G401 (cell line): Measurements from ENCODE around the gene CAMK4. TPM values are rescaled to one million over a fixed set of nuclear protein-coding genes. Genes with fewer than 3 reads are reported as not detected.
A peak's percentile ranks its signal among the peaks of the same experiment; 100 is the strongest.
"Not testable (repeated sequence)": the region's sequence is repeated elsewhere in the genome, so short reads cannot be mapped to it uniquely, and the experiment has no call there.

ENCODE experiments used
- DNase-seq: peaks from one replicate; pipeline ENCODE4 v3.0.0-alpha.2; 2015; ENCODE audit warnings: low spot score
- in situ Hi-C: cut with HindIII; loops from 2 replicates; pipeline ENCODE4 v1.10.0; 2016; ENCODE audit warnings: low sequenced_read_pairs, mixed read lengths
- total RNA-seq: library from RNA; depleted of rRNA; stranded (reverse); fragments of >200 nt; shearing (Covaris generic); gene quantifications from 2 replicates; pipeline ENCODE4 v1.2.3, GENCODE V29; 2014

CAMK4 gene
- total RNA-seq, 1 experiment from 2014 or later: not detected

DNA sequence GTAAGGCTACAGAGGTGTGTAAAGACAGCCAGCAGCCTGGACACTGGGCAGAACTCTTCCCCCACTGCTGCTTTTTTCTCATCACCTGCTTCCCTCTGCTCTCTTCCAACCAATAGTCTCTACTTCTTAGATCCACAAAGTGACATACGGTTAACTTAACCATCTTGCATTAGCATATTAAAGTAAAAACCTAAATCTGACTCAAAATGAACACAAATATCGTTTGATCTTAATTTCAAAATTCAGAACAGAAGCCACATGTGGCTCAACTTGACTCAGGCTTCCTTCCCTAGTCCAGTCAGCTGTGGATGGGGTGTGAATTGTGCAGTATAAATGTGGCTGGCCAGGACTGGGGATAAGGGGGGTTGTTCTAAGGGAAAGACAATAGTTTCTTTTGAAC is 173.8 kb downstream of the CAMK4 start:
- DNase-seq: no peak
- in situ Hi-C loops: no loop called here

DNA sequence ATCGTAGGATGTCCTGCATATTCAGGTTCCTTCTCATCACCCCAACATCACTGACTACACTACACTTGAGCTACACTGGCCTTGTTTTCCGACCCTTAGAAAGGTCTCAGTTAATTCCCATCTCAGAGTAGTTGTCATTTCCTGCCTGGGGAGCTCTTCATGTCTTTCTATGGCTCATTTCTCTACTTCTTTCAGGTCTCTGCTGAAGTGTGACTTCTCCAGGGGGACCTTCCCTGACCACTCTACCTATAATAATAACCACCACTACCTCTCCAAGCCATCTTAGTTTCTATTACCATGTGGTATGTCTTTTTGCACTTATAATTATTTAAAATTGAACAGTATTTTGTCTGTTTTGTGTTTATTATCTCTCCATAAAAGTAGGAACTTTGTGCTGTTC is 174.9 kb downstream of the CAMK4 start:
- DNase-seq: no peak
- in situ Hi-C loops: no loop called here

DNA sequence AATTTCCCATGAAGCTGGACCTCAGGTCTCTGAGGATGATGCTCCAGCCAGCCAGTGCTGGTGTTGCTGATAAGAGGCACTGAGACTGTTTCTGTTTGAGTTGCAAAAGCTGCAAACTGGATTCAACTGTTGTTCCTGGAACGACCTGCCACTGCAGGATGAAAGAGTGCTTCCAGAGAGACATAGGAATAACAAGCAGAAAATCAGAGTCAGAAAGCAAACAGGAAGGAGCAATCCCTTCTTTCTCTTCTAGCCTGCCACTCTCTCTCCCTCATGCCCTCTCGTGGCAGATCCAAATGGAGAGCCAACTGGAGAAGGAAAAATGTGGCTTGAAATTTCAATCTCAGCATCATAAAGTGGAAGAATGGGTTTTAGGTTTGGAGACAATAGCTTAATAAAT is 177.7 kb downstream of the CAMK4 start:
- peak; percentile 57 for DNase-seq
- in situ Hi-C loops: no loop called here

DNA sequence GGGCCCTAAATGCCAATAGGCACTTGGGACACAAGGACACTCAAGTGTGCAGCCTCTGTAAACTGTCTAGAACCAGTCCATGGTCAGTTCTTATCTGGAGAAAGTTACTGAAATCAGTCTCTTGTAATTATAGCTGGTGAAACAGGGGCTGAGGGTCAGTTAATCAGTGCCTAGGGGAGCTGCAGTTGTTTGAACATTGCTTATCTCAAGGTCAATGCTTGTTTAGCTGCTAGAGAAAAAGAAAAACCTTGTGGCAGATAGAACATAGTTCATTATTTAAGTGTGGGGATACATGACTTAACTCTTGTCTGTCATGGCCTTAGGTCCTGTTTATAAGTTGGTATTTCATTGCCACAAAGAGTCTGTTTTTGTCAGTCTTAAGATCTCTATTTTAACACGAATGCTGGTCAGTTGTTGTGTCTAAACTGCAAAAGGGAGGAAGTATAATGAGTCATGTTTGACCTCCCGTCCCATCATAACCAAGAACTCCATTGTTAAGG is 180.1 kb downstream of the CAMK4 start:
- no peak for DNase-seq
- in situ Hi-C loops: no loop called here

DNA sequence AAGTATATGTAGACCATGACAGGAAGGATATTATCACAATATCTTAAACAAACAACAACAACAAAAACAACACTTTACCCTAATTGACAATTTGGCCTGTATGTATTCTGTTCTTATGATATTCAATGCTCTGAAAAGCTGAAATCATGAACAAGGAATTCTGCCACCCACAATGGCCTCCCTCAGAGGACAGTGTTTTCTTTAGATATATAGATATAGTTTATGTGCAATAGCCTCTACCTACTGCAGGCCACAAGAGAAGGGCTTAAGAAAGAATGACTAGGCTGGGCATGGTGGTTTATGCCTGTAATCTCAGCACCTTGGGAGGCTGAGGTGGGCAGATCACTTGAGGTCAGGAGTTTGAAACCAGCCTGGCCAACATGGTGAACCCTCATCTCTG is 183.4 kb downstream of the CAMK4 start:
- DNase-seq: no peak
- in situ Hi-C loops: no loop called here

DNA sequence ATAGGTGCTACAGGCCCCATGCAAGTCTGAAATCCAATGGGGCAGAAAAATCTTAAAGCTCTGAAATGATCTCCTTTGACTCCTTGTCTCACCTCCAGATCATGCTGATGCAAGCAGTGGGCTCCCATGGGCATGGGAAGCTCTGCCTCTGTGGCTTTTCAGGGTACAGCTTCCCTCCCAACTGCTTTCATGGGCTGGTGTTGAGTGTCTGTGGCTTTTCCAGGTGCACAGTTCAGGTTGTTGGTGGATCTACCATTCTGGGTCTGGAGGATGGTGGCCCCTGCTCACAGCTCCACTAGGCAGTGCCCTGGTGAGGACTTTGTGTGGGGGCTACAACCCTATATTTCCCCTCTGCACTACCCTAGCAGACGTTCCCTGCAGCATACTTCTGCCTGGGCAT is 184.6 kb downstream of the CAMK4 start:
- DNase-seq: no peak
- in situ Hi-C loops: no loop called here

DNA sequence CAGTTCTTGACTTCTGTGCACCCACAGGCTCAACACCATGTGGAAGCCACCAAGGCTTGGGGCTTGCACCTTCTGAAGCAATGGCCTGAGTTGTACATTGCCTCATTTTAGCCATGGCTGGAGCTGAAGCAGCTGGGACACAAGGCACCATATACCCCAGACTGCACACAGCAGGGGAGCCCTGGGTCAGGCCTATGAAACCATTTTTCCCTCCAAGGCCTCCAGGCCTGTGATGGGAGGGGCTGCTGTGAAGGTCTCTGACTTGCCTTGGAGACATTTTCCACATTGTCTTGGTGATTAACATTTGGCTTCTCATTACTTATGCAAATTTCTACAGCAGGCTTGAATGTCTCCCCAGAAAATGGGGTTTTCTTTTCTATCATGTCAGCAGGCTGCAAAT is 185.1 kb downstream of the CAMK4 start:
- in situ Hi-C loops, DNase-seq: not testable (repeated sequence)

DNA sequence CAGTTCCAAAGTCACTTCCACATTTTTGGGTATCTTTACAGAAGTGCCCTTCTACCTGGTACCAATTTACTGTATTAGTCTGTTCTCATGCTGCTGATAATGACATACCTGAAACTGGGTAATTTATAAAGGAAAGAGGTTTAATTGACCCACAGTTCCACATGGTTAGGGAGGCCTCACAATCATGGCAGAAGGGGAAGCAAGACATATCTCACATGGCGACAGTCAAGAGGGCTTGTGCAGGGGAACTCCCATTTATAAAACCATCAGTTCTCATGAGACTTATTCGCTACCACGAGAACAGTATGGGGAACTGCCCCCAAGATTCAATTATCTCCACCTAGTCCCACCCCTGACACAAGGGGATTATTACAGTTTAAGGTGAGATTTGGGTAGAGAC is 185.9 kb downstream of the CAMK4 start:
- in situ Hi-C loops, DNase-seq: not testable (repeated sequence)

DNA sequence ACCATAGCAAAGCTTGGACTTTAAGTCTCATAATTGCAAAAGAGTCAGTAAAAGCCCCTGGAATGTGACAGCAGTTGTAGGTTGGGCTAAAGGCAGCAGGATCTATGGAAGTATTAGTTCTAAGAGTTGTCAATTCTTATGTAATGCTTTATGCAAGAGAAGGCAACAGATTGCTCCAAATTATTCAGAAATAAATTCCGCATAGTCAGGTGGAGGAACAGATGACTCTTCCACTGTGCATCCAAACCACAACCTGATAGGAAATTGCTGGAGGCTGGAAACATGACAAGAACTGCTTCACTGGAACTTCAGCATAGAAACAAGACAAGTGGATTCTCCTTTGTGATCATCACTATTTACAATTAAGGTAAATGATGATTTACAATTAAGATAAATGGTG is 187.1 kb downstream of the CAMK4 start:
- DNase-seq: peak; percentile 92
- in situ Hi-C loops: no loop called here

DNA sequence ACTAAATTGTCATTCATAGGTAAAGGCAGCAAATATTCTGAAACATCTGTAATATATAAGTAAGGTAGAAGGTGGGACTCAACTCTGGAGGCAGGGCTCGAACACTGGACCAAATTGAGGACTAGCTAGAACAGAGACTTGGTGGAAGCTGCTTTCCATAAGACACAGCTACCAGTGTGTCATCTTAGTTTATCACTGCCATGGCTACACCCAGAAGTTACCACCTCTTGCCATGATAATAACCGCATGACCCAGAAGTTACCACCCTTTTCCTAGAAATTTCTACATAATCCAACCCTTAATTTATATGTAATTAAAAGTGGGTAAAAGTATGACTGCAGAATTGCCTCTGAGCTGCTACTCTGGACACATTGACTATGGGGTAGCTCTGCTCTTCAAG is 188.4 kb downstream of the CAMK4 start:
- DNase-seq: no peak
- in situ Hi-C loops: no loop called here

DNA sequence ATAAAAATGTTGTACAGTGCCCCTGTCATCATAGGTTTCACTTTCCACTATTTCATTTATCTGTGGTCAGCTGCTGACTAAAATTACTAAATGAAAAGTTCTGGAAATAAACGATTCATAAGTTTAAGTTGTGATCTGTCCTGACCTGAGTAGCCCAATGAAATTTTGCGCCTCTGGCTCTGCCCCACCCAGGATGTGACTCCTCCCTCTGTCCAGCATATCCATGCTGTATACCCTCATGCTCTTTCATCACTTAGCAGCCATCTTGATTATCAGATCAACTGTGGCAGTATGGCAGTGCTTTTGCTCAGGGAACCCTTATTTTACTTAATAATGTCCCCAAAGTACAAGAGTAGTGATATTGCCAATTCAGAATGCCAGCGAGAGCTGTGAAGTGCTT is 190.9 kb downstream of the CAMK4 start:
- in situ Hi-C loops: no loop called here
- DNase-seq: no peak

DNA sequence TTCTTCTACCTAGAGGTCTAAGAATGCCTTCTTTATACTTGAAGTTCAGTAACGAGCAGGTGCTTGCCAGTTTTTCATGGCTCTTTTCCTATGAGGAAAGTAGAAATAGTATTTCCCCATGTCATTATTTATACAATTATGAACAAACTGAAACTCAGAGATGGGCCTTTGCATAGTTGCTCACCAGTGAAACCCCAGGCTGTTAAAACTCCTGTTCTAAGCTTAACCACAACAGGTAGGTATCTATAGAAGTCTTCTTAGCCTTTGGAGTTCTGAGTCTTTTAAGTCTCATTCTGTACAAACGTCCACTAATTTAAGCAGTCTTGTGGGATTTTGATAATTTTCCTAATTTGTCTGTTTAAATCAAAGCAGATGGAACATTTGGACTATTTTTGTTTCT is 198.1 kb downstream of the CAMK4 start:
- no peak for DNase-seq
- in situ Hi-C loops: no loop called here

DNA sequence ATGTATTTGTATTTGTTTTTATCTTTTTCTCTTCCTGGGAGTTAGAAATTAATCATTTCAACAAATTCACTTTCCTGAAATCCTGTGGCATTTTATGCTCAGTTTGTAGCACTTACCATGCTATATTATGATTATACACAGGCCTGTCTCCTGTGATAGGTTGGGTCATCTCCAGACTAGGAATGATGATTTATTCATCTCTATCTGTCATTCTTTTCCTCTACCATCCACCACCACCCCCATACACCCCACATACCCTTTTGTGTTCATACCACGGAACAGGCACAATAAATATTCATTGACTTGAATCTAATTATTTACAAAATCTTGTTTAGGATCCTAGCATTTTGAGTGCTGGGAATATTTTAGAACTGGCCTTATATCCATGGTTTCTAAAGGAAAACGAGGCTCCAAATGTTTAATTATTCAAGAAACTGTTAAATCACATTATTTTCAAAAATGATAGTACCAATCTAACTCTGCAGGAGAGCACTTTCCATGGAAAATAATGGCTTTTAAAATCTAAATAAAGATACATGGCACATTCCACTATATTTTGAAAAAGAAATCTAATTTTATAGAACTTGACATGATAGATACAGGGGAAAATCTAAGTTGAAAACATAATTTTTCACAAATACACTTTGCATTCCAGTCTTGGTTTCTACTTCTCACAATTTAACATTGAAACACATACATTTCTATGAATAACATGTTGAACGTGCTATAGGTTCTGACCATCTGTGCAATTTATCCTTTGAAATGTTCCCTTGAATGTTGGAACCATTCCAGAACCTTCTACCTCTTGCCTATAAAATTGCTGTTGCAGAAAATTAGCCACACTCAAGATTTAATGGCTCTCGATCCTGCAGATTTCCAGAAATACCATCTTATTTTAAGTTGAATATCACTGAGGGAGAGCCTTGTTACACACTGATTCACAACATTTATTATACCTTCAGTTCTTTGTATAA is 198.8 kb downstream of the CAMK4 start:
- DNase-seq: no peak
- in situ Hi-C loops: no loop called here

DNA sequence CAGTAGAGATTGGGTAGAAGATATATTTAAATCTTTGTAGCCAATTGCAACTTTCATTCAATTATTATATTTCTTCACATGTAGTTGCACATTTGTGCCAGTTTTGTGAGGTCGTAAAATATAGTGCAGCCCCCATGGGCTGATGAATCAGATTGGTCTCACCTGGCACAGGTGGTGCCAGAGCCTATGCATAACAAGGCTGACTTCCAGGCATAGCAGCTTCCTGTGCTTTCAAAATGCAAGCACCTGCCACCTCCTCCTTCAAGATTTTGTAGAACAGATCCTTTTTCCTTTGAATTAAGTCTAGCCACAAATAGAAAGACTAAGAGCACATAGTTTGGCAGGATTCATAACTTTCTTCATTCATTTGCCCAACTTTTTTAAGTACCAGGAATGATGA is 201.0 kb downstream of the CAMK4 start:
- in situ Hi-C loops: no loop called here
- no peak for DNase-seq

DNA sequence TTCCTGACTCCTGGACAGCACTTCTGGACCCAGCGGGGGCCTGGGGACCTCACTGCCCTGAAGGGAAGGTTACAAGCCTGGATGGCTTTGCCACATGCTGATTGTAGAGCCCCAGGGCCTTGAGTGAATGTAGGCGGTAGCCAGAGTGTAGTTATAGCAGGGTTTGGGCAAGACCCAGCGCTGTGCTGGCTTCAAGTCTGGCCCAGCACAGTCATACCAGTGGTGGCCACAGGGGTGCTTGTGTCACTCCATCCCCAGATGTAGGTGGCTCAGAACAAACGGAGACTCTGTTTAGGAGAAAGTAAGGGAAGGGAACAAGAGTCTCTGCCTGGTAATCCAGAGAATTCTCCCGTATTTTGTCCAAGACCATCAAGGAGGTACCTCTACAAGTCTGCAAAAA is 203.6 kb downstream of the CAMK4 start:
- in situ Hi-C loops: no loop called here
- no peak for DNase-seq

DNA sequence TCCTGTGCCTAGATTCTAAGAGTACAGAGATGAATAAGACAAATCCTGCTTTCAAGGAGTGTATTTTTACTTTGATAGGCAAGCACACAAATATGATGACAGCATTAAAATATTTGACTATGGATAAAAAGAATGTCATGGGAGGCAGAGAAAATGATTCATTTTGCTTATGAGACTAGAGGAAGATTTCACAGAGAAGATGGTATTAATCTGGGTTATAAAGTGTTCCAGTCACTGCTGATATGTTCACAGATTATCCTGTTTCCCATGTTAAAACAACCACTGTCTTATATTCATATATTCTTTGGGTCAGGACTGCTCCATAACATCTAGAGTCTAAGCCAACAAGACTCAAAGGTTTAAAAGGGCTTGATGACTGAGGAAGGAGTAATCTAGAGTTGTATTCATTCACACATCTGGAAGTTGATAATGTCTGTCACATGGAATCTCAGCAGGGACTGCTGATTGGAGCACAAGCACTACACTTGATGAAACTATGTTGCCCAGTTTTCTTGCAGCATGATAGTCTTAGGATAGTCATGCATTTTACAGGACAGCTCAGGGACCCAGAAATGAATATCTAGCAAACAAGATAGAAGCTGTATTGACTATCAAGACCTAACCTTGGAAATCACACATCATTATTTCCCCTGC is 208.8 kb downstream of the CAMK4 start:
- in situ Hi-C loops: no loop called here
- DNase-seq: no peak

DNA sequence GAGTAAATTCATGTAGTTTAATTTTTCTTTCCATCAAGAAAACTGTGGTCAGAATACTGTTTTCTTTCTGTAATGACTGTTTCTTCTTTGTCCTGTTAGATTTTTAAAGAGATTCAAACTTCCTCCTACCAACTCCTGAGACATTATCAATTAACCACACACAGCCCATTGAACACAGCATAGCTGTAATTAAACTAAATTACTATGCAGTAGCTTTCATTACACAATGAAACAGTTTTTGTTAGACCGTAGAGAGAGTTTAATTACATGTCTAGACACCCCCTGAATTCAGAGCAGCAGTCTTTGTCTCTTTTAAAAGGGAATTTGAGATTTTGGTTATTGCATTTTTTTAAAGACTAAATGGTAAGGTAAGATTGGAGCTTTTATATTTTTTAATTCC is 210.6 kb downstream of the CAMK4 start:
- no peak for DNase-seq
- in situ Hi-C loops: no loop called here

DNA sequence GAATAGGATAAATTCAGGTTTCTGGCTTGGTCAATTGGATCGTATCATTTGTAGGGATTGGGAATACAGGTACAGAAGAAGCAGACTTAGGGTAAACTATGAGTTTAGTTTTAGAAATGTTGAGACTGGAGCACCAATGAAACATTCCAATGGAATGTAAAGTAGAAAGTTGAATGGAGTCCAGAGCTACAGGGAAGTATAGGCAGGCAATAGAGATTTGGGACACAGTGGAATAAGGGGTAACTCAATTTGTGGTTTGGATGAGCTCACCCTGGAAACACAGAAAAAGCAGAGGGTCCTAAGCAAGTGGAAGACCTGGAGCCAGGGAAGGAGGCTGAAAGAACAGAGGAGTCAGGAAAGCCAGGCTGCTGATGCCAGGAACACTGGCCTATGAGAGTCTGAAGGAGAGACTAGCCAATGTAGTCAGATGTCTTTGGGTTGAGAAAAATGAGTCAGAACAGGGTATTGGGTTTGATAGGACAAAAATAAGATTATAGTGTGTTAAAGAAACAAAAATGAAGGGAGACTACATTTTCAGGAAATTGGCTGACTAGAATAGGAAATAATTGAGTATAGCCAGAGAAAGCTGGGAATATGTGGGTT is 215.4 kb downstream of the CAMK4 start:
- no peak for DNase-seq
- in situ Hi-C loops: no loop called here

DNA sequence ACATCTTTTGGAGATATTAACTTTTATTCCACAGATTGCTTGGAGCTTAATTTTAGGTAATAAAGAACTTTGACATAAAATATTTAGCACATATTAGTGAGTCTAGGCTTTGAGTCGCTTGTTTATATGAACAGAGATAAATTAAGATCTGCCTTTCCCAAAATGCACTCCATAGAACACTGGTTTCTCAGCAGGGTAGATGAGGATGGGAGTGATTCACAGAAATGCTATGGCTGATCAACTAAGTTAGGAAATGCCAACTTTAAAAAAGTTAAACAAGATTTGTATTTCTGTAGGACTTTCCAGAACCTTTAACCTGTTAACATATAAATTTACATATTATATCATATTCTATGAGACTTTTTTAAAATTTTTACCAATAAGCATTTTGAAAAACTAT is 222.9 kb downstream of the CAMK4 start:
- no peak for DNase-seq
- in situ Hi-C loops: no loop called here

DNA sequence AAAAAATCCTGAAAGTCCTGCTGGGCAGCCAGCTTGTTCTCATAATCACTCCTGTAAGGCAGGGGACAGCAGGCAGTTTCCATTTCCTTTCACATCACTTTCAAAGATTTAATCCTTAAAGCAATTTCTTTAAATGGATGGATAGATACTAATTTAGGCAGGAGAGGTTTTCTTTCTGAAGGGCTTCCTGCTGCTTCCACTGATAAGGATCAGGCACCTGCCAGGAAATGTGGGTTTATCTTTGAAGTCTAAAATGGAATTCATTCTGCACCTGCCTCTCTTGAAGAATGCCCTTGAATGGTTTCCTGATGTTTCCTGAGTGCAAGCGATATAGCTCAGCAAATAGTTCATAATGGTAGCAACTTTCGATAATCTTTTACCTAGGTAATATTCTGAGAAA is 223.6 kb downstream of the CAMK4 start:
- DNase-seq: peak; percentile 47
- in situ Hi-C loops: no loop called here
